Upper lobe of left lung (tissue), 4 donors: ENCODE data around the gene MYLK.

Experiments used
- CTCF ChIP-seq, 6 experiments: fragments of 450-650 bp in 4 of 6; fragments of 200-600 bp in 2 of 6; sonication (generic) in 2 of 6; IDR thresholded peaks; one replicate each; pipeline ENCODE4 v1.5.1; 2016 to 2019; ENCODE audit warnings: antibody characterized with exemption in 6 of 6
- EP300 ChIP-seq, 4 donors: sonication (generic); formaldehyde crosslinking; IDR thresholded peaks; one replicate each; pipeline ENCODE4 v1.5.1; 2017; ENCODE audit warnings: antibody characterized with exemption in 4 of 4, control low read depth in 2 of 4
- POLR2A ChIP-seq, 4 donors: fragments of 450-650 bp; IDR thresholded peaks; one replicate each; pipeline ENCODE4 v1.5.1; 2016 to 2017; ENCODE audit warnings: antibody characterized with exemption in 4 of 4, mild to moderate bottlenecking in 2 of 4
- POLR2AphosphoS5 ChIP-seq, 2 donors: sonication (generic); formaldehyde crosslinking; IDR thresholded peaks; one replicate each; pipeline ENCODE4 v1.5.1; 2017; ENCODE audit warnings: antibody characterized with exemption in 2 of 2

GRCh38 chr3:123821920-123822319 lies 62.2 kb downstream of the MYLK start:
- TF ChIP-seq CTCF (IDR thresholded peaks at IDR 0.05) (no peak), POLR2A (IDR thresholded peaks at IDR 0.05) (no peak), EP300 (IDR thresholded peaks at IDR 0.05) (no peak), POLR2AphosphoS5 (IDR thresholded peaks at IDR 0.05) (no peak)
